Esophagus mucosa (tissue), 1 donor: ENCODE measurements around the gene NMU. TPM values are rescaled to one million over a fixed set of nuclear protein-coding genes. Genes with fewer than 3 reads are reported as not detected.
"Not testable (repeated sequence)": the region's sequence is repeated elsewhere in the genome, so short reads cannot be mapped to it uniquely, and the experiment has no call there.

Source experiments
- ATAC-seq: fragments of 200-7000 bp; cut with Tn5 transposase; one replicate; pipeline ENCODE4 v1.9.1; 2020
- total RNA-seq: library from RNA; stranded (reverse); gene quantifications from one replicate; pipeline ENCODE4 v1.2.4, GENCODE V29; 2023
- donor health status: DM: yes; HTN: yes; CAD: no.

Gene NMU
- total RNA-seq, 1 donor from 2014 or later: 96.3 TPM

- no peak for ATAC-seq
Measured at GRCh38 chr4:55554453-55555030, 81.6 kb downstream of the NMU start.

- peak; percentile 43 for ATAC-seq
Measured at GRCh38 chr4:55553441-55554201, 82.5 kb downstream of the NMU start.

DNA sequence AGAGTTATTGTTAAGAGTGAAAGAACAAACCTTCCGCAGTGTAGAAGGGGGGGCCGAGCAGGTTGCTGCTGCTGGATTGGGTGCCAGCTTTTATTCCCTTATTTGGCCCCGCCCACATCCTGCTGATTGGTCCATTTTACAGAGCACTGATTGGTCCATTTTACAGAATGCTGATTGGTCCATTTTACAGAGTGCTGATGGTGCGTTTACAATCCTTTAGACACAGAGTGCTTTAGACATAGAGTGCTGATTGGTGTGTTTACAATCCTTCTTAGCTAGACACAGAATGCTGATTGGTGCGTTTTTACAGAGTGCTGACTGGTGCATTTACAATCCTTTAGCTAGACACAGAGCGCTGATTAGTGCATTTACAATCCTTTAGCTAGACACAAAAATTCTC, 84.1 kb downstream of the NMU start:
- ATAC-seq: not testable (repeated sequence)

DNA sequence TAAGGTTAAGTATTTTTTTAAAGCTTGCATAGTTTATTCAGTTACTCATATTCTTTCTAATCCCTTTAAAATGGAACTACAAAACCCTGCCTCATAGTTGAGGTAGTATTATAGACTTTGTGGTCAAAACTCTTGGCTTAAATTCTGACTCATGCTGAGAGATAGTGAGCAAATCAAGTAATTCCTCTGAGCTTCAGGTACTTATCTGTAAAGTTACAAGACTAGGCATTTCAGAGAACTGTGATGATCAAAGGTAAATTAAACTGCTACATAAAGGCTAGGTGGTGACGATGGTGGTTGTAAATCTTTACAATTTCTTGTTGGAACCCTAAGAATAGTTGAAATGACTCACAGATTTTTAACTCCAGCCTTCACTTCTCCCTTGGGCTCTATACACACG, 86.2 kb downstream of the NMU start:
- ATAC-seq: peak; percentile 58

DNA sequence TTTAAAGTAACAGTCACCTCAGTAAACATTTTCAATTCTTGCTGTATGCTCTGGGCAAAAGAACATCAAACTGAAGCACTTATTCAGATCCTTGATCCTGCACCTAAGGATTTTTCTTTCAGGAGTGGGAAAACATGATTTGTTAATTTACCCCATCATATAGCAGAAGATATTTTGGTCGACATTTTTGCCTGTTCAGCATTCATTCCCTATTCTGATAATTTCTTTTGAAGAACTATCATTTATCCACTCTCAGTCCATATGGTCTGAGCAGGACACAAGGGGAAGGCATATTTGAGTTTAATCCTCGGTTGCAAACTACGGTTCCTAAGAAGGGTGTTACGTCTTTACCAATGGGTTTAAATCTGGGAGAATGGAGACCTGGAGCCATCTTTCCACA, 88.2 kb downstream of the NMU start:
- no peak for ATAC-seq

DNA sequence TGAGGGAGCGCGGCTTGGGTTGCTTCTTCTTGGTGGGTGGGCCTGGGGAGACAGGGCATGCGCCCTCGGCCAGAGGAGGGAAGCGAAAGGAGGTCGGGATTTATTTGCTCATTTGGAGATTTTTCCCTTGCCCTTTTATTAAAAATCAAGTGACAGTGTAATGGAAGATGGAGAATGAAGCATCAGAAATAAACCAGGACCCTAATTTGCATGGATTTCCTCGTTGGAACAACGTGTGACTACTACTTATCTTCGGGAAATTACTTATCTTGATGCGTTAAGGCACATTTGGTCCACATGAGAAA, 88.7 kb downstream of the NMU start:
- no peak for ATAC-seq

DNA sequence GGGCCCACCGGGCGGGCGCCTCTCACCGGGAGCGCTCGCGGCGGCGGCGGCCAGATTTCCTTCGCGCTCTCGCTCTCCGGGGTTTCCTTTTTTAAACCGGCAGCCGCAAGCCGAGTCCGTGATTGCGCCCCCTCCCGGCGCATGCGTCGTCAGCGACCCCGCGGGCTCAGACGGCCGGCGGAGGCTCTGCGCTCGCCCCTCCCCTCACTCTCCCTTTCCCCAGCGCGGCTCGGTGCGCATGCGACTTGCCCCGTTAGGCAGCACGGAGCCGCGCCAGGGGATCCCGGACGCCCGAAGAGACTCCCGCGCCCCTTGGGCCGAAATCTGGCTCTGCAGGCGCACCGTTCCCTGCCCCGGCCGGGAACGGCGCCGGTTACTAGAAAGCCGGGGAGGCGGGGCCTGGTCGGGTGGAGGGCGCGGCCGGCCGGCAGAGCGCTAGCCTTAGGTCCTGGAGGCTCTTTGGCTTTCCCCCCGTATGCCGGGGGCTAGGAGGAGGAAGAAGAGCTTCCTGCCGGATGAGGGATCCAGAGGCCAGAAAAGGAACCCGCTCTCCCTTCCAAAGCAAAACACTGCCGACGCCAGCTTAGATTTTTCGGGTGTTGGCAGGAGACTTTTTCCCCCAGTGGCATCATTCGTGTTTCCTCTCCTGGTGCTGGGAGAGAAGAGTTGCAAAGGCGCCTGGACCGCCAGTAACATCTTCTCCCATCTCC, 89.2 kb downstream of the NMU start, which contains the start of gene CLOCK:
Gene CLOCK, minus strand, starts transcription at position 154 of the 710 bp plus-strand sequence. CDS start 64,124 bp downstream, outside the sequence.
- peak; percentile 73 for ATAC-seq

GRCh38 chr4:55546506-55546755, 89.7 kb downstream of the NMU start:
- peak; percentile 79 for ATAC-seq

- peak; percentile 60 for ATAC-seq
Measured at GRCh38 chr4:55545641-55546505, 90.2 kb downstream of the NMU start.

Other genes with a start within 250 kb of the NMU start
- 90.7 TPM for gene TMEM165, start 240.3 kb downstream of the NMU start, total RNA-seq
- gene CLOCK, start 89.4 kb downstream of the NMU start, total RNA-seq: 32.9 TPM
- 0.28 TPM for gene PDCL2, start 44.1 kb downstream of the NMU start, total RNA-seq
- gene EXOC1L, start 183.5 kb upstream of the NMU start, total RNA-seq: not detected
- gene EXOC1, start 217.3 kb upstream of the NMU start, total RNA-seq: 39.6 TPM